Measurements from ENCODE around the gene SUN1.

Gene SUN1

GRCh38 chr7:876077-876971 lies 44.0 kb downstream of the SUN1 start, which contains the start of gene GET4 (continued):
- TF ChIP-seq BCL6B (tag by site-specific recombination; IDR thresholded peaks at IDR 0.05) (no peak), ZFP41 (tag by site-specific recombination; IDR thresholded peaks at IDR 0.05; ENCODE audit: borderline replicate concordance) (no peak), PRDM6 (tag by site-specific recombination; IDR thresholded peaks at IDR 0.05) (no peak), ZNF133 (tag by site-specific recombination; IDR thresholded peaks at IDR 0.05) (no peak), ZNF324 (tag by site-specific recombination; IDR thresholded peaks at IDR 0.05) (no peak), TSHZ1 (tag by site-specific recombination; IDR thresholded peaks at IDR 0.05; ENCODE audit: borderline replicate concordance) (no peak), BCL11A (tag by site-specific recombination; IDR thresholded peaks at IDR 0.05; ENCODE audit: low read depth) (no peak), ZSCAN18 (tag by site-specific recombination; IDR thresholded peaks at IDR 0.05) (no peak), ZNF707 (tag by site-specific recombination; IDR thresholded peaks at IDR 0.05) (no peak), ZNF660 (tag by site-specific recombination; IDR thresholded peaks at IDR 0.05) (peak; percentile 33; the same call in 1 of the 2 replicates), ZBTB7A (tag by site-specific recombination; IDR thresholded peaks at IDR 0.05; ENCODE audit: low read depth) (no peak), ZBTB20 (tag by site-specific recombination; IDR thresholded peaks at IDR 0.05) (peak; percentile 37; the same call in 1 of the 2 replicates), ZBTB8A (tag by site-specific recombination; IDR thresholded peaks at IDR 0.05) (no peak), ZNF2 (tag by site-specific recombination; IDR thresholded peaks at IDR 0.05) (no peak), ZNF692 (tag by site-specific recombination; IDR thresholded peaks at IDR 0.05) (peak; percentile 83), SP3 (tag by site-specific recombination; IDR thresholded peaks at IDR 0.05) (no peak; the same call in 1 of the 2 replicates), ZNF777 (tag by site-specific recombination; IDR thresholded peaks at IDR 0.05; ENCODE audit: borderline replicate concordance) (no peak), KLF10 (tag by site-specific recombination; IDR thresholded peaks at IDR 0.05) (peak; percentile 90), ZNF157 (tag by site-specific recombination; IDR thresholded peaks at IDR 0.05) (no peak), ZEB2 (tag by site-specific recombination; IDR thresholded peaks at IDR 0.05) (no peak), BCL11B (tag by site-specific recombination; IDR thresholded peaks at IDR 0.05; ENCODE audit: low read depth) (no peak), ZSCAN5A (tag by site-specific recombination; IDR thresholded peaks at IDR 0.05) (no peak), ZNF654 (tag by site-specific recombination; IDR thresholded peaks at IDR 0.05; ENCODE audit: low read depth) (no peak), ZNF624 (tag by site-specific recombination; IDR thresholded peaks at IDR 0.05) (no peak), ZBTB26 (tag by site-specific recombination; optimal IDR thresholded peaks at IDR 0.05) (peak; percentile 94), ZBTB21 (tag by site-specific recombination; IDR thresholded peaks at IDR 0.05) (no peak), ZSCAN30 (tag by site-specific recombination; IDR thresholded peaks at IDR 0.05) (peak; percentile 64)

Data from HEK293 (cell line).